ENCODE measurements around the gene BACH2.
"Not testable (repeated sequence)": the region's sequence is repeated elsewhere in the genome, so short reads cannot be mapped to it uniquely, and the experiment has no call there.

BACH2 gene

DNA sequence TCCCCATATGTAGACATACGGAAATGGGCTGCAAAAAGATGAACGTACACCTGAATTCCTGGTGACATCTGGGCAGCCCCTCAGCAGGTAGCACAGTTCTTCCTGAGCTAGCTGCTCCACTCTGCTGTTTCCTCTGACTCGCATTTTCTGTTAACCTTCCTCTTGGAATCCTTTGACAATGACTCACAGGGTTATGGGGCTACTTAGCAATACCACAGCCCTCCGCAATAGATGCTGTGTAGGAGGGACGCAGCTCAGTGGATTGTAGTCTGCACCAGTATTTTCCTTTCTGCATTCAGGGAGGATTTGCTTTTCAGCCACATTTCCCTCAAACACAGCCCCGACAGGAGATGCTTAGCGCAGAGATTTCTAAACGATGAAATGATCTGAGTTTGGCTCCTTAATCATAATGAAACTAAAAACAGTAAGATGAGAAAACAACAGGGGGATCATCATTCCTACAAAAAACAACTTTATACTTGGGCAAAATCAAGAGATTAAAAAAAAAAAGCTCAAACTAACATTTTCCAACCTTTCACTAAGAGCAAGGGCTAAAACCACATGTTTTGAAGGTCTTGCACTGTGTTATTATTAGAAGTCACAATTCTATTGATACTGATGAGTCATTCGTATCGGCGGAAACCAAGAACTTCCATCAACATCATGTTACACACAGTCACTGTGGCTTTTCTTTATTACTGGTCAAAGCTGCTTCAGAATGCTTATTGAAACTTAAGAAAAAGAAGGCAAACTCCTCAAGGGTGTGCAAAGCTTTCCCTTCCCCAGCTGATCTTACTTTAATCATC lies 12.2 kb downstream of the BACH2 start:
- H3K4me1 ChIP-seq (ENCODE audit: control insufficient read depth in 5 of 5, insufficient read depth in 5 of 5, low read length in 5 of 5): peaks cover 4 to 23% (median 17%) of the 10 kb centered on the region in 5 donors
- H3K4me3 ChIP-seq (ENCODE audit: low read depth in 1 of 5, low read length in 5 of 5): peak overlapping the region; percentile 33 to 67 (median 53)
- H3K9ac ChIP-seq (ENCODE audit: low read length in 5 of 5): peak overlapping the region in 1 of 5 donors; percentile 63
- peak overlapping the region; percentile 40 for H3K27ac ChIP-seq (ENCODE audit: low read depth, low read length)
- H3K27me3 ChIP-seq (ENCODE audit: control insufficient read depth in 5 of 5, insufficient read depth in 4 of 5, low read length in 5 of 5): peaks cover 0 to 4% (median 0%) of the 10 kb centered on the region in 5 donors
- H3K9me3 ChIP-seq (ENCODE audit: control insufficient read depth in 5 of 5, low read length in 5 of 5): peaks cover 0 to 7% (median 4%) of the 10 kb centered on the region in 5 donors
- H3K36me3 ChIP-seq (ENCODE audit: control insufficient read depth in 5 of 5, insufficient read depth in 5 of 5, low read length in 5 of 5): no peaks in the 10 kb centered on the region

DNA sequence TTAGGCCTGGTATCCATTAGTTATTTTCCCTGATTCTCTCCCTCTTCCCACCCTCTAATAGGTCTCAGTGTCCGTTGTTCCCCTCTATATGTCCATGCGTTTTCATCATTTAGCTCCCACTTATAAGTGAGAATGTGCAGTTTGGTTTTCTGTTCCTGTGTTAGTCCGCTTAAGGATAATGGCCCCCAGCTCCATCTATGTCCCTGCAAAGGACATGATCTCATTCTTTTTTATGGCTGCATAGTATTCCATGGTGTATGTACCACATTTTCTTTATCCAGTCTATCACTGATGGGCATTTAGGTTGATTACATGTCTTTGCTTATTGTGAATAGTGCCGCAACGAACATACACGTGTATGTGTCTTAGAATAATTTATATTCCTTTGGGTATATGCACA lies 14.4 kb downstream of the BACH2 start:
- H3K4me3 ChIP-seq (ENCODE audit: low read depth in 1 of 5, low read length in 5 of 5); H3K27me3 ChIP-seq (ENCODE audit: control insufficient read depth in 5 of 5, insufficient read depth in 4 of 5, low read length in 5 of 5); H3K9ac ChIP-seq (ENCODE audit: low read length in 5 of 5); H3K36me3 ChIP-seq (ENCODE audit: control insufficient read depth in 5 of 5, insufficient read depth in 5 of 5, low read length in 5 of 5); H3K27ac ChIP-seq (ENCODE audit: low read depth, low read length); H3K9me3 ChIP-seq (ENCODE audit: control insufficient read depth in 5 of 5, low read length in 5 of 5): not testable (repeated sequence)
- H3K4me1 ChIP-seq (ENCODE audit: control insufficient read depth in 5 of 5, insufficient read depth in 5 of 5, low read length in 5 of 5): peaks cover 4 to 23% (median 17%) of the 10 kb centered on the region in 5 donors

DNA sequence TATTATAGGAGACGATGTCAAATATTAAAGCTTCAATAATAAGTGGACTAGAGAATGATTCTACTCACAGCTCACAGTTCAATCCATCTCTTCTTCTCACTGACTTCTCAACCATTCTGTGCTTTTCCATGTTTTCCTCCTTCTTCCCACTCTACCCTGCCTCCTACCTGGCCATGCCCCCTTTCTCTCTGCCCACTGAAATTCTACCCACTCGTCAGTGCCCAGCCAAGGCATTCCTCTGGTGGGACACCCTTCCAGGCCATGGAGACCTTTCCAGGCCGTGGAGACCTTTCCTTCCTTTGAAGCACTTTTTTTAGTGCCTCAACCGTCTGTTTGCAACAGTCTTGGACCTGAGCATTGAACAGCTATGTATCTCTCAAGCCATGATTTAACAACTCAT lies 18.5 kb downstream of the BACH2 start:
- Histone ChIP-seq H3K27me3 (ENCODE audit: control insufficient read depth in 5 of 5, insufficient read depth in 4 of 5, low read length in 5 of 5) (no peaks in the 10 kb centered on the region), H3K27ac (ENCODE audit: low read depth, low read length) (no peak overlapping the region), H3K4me1 (ENCODE audit: control insufficient read depth in 5 of 5, insufficient read depth in 5 of 5, low read length in 5 of 5) (no peaks in the 10 kb centered on the region), H3K9ac (ENCODE audit: low read length in 5 of 5) (no peak overlapping the region), H3K36me3 (ENCODE audit: control insufficient read depth in 5 of 5, insufficient read depth in 5 of 5, low read length in 5 of 5) (no peaks in the 10 kb centered on the region), H3K4me3 (ENCODE audit: low read depth in 1 of 5, low read length in 5 of 5) (no peak overlapping the region), H3K9me3 (ENCODE audit: control insufficient read depth in 5 of 5, low read length in 5 of 5) (no peaks in the 10 kb centered on the region)

- no peaks in the 10 kb centered on the region for H3K36me3 ChIP-seq (ENCODE audit: control insufficient read depth in 5 of 5, insufficient read depth in 5 of 5, low read length in 5 of 5)
- no peak overlapping the region for H3K27ac ChIP-seq (ENCODE audit: low read depth, low read length)
- no peak overlapping the region for H3K9ac ChIP-seq (ENCODE audit: low read length in 5 of 5)
- H3K9me3 ChIP-seq (ENCODE audit: control insufficient read depth in 5 of 5, low read length in 5 of 5): no peaks in the 10 kb centered on the region
- H3K4me3 ChIP-seq (ENCODE audit: low read depth in 1 of 5, low read length in 5 of 5): no peak overlapping the region
- H3K27me3 ChIP-seq (ENCODE audit: control insufficient read depth in 5 of 5, insufficient read depth in 4 of 5, low read length in 5 of 5): no peaks in the 10 kb centered on the region
- no peaks in the 10 kb centered on the region for H3K4me1 ChIP-seq (ENCODE audit: control insufficient read depth in 5 of 5, insufficient read depth in 5 of 5, low read length in 5 of 5)
These were observed 19.2 kb downstream of the BACH2 start for GRCh38 chr6:90277302-90278011.

DNA sequence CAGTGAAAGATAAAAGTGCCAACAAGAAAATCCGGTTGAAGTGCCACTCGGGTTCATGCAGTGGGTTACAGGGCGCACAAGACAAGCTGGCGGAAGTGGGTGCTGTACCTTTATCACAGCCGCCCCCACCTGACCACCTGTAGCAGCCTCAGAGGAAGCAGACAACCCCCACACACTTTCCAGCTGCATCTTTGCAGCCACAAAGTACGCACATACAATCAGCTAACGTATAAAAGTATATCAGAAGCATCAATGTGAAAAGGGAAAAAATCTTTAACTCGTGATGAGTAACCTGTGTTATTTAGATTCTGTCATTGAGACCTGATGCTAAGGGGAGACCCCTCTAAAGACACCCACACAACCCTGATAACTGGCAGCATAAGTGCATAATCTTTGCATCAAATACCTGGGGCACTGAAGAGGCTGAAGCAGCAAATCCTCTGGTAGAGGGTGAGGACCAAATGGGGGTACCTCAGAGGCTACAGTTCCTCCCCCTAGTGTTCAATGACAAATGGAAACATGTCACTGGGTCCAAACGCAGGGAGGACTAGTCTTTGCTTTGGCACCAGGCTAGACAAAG lies 22.1 kb downstream of the BACH2 start:
- no peaks in the 10 kb centered on the region for H3K27me3 ChIP-seq (ENCODE audit: control insufficient read depth in 5 of 5, insufficient read depth in 4 of 5, low read length in 5 of 5)
- H3K4me1 ChIP-seq (ENCODE audit: control insufficient read depth in 5 of 5, insufficient read depth in 5 of 5, low read length in 5 of 5): no peaks in the 10 kb centered on the region
- H3K4me3 ChIP-seq (ENCODE audit: low read depth in 1 of 5, low read length in 5 of 5): no peak overlapping the region
- no peak overlapping the region for H3K9ac ChIP-seq (ENCODE audit: low read length in 5 of 5)
- H3K9me3 ChIP-seq (ENCODE audit: control insufficient read depth in 5 of 5, low read length in 5 of 5): peaks cover 0 to 7% (median 0%) of the 10 kb centered on the region in 5 donors
- no peak overlapping the region for H3K27ac ChIP-seq (ENCODE audit: low read depth, low read length)
- H3K36me3 ChIP-seq (ENCODE audit: control insufficient read depth in 5 of 5, insufficient read depth in 5 of 5, low read length in 5 of 5): no peaks in the 10 kb centered on the region

DNA sequence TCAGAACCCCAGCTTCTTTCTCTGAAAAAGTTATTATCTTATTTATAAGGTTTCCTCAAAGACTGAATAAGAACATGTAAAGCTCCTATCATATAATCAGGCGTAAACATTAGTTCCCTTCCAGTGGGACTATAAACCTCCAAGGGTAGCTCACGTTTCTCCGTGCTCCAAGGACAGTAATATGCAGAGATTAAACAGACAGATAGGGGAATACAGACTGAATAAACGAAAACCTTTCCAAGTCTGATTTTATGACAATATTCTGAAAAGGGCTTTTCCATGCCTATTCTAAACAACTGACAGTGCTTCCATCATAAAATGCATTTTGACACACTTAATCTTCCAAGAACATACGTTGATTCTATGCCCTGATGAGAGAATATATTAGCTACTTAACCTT lies 22.8 kb downstream of the BACH2 start:
- Histone ChIP-seq H3K27me3 (ENCODE audit: control insufficient read depth in 5 of 5, insufficient read depth in 4 of 5, low read length in 5 of 5) (no peaks in the 10 kb centered on the region), H3K4me3 (ENCODE audit: low read depth in 1 of 5, low read length in 5 of 5) (no peak overlapping the region), H3K9me3 (ENCODE audit: control insufficient read depth in 5 of 5, low read length in 5 of 5) (peaks cover 0 to 7% (median 0%) of the 10 kb centered on the region in 5 donors), H3K36me3 (ENCODE audit: control insufficient read depth in 5 of 5, insufficient read depth in 5 of 5, low read length in 5 of 5) (no peaks in the 10 kb centered on the region), H3K9ac (ENCODE audit: low read length in 5 of 5) (no peak overlapping the region), H3K27ac (ENCODE audit: low read depth, low read length) (no peak overlapping the region), H3K4me1 (ENCODE audit: control insufficient read depth in 5 of 5, insufficient read depth in 5 of 5, low read length in 5 of 5) (no peaks in the 10 kb centered on the region)

GRCh38 chr6:90272895-90273294 lies 23.7 kb downstream of the BACH2 start:
- H3K4me3 ChIP-seq (ENCODE audit: low read depth in 1 of 5, low read length in 5 of 5): no peak overlapping the region
- no peak overlapping the region for H3K9ac ChIP-seq (ENCODE audit: low read length in 5 of 5)
- H3K27ac ChIP-seq (ENCODE audit: low read depth, low read length): no peak overlapping the region
- H3K4me1 ChIP-seq (ENCODE audit: control insufficient read depth in 5 of 5, insufficient read depth in 5 of 5, low read length in 5 of 5): no peaks in the 10 kb centered on the region
- no peaks in the 10 kb centered on the region for H3K36me3 ChIP-seq (ENCODE audit: control insufficient read depth in 5 of 5, insufficient read depth in 5 of 5, low read length in 5 of 5)
- H3K9me3 ChIP-seq (ENCODE audit: control insufficient read depth in 5 of 5, low read length in 5 of 5): peaks cover 0 to 7% (median 0%) of the 10 kb centered on the region in 5 donors
- no peaks in the 10 kb centered on the region for H3K27me3 ChIP-seq (ENCODE audit: control insufficient read depth in 5 of 5, insufficient read depth in 4 of 5, low read length in 5 of 5)

DNA sequence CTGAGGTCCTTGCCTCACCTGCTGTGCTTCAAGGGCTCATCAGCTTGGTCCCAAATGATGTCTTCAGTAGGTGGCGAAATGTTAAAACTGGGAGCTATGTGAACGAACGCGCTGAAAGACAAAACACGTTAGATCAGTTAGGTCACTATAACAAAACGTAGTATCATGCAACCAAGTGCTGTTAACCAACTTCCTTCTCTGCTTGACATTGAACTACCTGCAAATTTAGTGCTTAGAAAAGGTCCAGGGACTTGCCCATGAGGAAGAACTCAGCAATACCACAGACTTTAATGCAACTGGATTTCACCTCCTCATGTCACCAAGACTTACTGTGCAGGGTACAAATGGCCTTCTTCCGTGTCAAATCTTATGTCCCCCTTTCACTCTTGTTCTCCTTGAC lies 24.8 kb downstream of the BACH2 start:
- Histone ChIP-seq H3K4me1 (ENCODE audit: control insufficient read depth in 5 of 5, insufficient read depth in 5 of 5, low read length in 5 of 5) (no peaks in the 10 kb centered on the region), H3K9ac (ENCODE audit: low read length in 5 of 5) (no peak overlapping the region), H3K27ac (ENCODE audit: low read depth, low read length) (no peak overlapping the region), H3K27me3 (ENCODE audit: control insufficient read depth in 5 of 5, insufficient read depth in 4 of 5, low read length in 5 of 5) (no peaks in the 10 kb centered on the region), H3K9me3 (ENCODE audit: control insufficient read depth in 5 of 5, low read length in 5 of 5) (peaks cover 0 to 7% (median 0%) of the 10 kb centered on the region in 5 donors), H3K36me3 (ENCODE audit: control insufficient read depth in 5 of 5, insufficient read depth in 5 of 5, low read length in 5 of 5) (no peaks in the 10 kb centered on the region), H3K4me3 (ENCODE audit: low read depth in 1 of 5, low read length in 5 of 5) (no peak overlapping the region)

- Histone ChIP-seq H3K4me3 (ENCODE audit: low read depth in 1 of 5, low read length in 5 of 5) (no peak overlapping the region), H3K27me3 (ENCODE audit: control insufficient read depth in 5 of 5, insufficient read depth in 4 of 5, low read length in 5 of 5) (no peaks in the 10 kb centered on the region), H3K9me3 (ENCODE audit: control insufficient read depth in 5 of 5, low read length in 5 of 5) (peaks cover 0 to 7% (median 0%) of the 10 kb centered on the region in 5 donors), H3K36me3 (ENCODE audit: control insufficient read depth in 5 of 5, insufficient read depth in 5 of 5, low read length in 5 of 5) (no peaks in the 10 kb centered on the region), H3K27ac (ENCODE audit: low read depth, low read length) (no peak overlapping the region), H3K9ac (ENCODE audit: low read length in 5 of 5) (no peak overlapping the region), H3K4me1 (ENCODE audit: control insufficient read depth in 5 of 5, insufficient read depth in 5 of 5, low read length in 5 of 5) (no peaks in the 10 kb centered on the region)
These were observed 27.3 kb downstream of the BACH2 start for GRCh38 chr6:90269334-90269733.

GRCh38 chr6:90268178-90268577 lies 28.5 kb downstream of the BACH2 start:
- Histone ChIP-seq H3K27me3 (ENCODE audit: control insufficient read depth in 5 of 5, insufficient read depth in 4 of 5, low read length in 5 of 5) (no peaks in the 10 kb centered on the region), H3K4me3 (ENCODE audit: low read depth in 1 of 5, low read length in 5 of 5) (no peak overlapping the region), H3K9ac (ENCODE audit: low read length in 5 of 5) (no peak overlapping the region), H3K9me3 (ENCODE audit: control insufficient read depth in 5 of 5, low read length in 5 of 5) (peaks cover 0 to 7% (median 0%) of the 10 kb centered on the region in 5 donors), H3K27ac (ENCODE audit: low read depth, low read length) (no peak overlapping the region), H3K4me1 (ENCODE audit: control insufficient read depth in 5 of 5, insufficient read depth in 5 of 5, low read length in 5 of 5) (no peaks in the 10 kb centered on the region), H3K36me3 (ENCODE audit: control insufficient read depth in 5 of 5, insufficient read depth in 5 of 5, low read length in 5 of 5) (no peaks in the 10 kb centered on the region)

Measured in subcutaneous abdominal adipose tissue (tissue), 5 donors.